Fibroblast of skin of abdomen (primary cell): ENCODE data around the gene CLASRP.
A peak's percentile ranks its signal among the peaks of the same experiment; 100 is the strongest.

Experiments
- DNase-seq: peaks from one replicate; pipeline ENCODE4 v3.0.0-alpha.2; 2013

Gene CLASRP

GRCh38 chr19:45023048-45023447 is 15.8 kb upstream of the CLASRP start:
- no peak for DNase-seq

GRCh38 chr19:45025264-45025663 is 13.6 kb upstream of the CLASRP start:
- DNase-seq: no peak

GRCh38 chr19:45027371-45027770 is 11.5 kb upstream of the CLASRP start:
- DNase-seq: no peak

- no peak for DNase-seq
These were observed 8.0 kb upstream of the CLASRP start for GRCh38 chr19:45030825-45031224.

GRCh38 chr19:45032421-45032820 is 6.4 kb upstream of the CLASRP start:
- no peak for DNase-seq

GRCh38 chr19:45035755-45036154 is 3.1 kb upstream of the CLASRP start:
- no peak for DNase-seq

- no peak for DNase-seq
These were observed 1.3 kb upstream of the CLASRP start for GRCh38 chr19:45037393-45038169.

- no peak for DNase-seq
These were observed 1.4 kb downstream of the CLASRP start for GRCh38 chr19:45040059-45040771.

GRCh38 chr19:45041125-45041524 is 2.3 kb downstream of the CLASRP start:
- no peak for DNase-seq

- no peak for DNase-seq
These were observed 7.0 kb downstream of the CLASRP start for GRCh38 chr19:45045671-45046353.

- DNase-seq: no peak
These were observed 7.5 kb downstream of the CLASRP start for GRCh38 chr19:45046355-45046754.

- no peak for DNase-seq
These were observed 8.4 kb downstream of the CLASRP start for GRCh38 chr19:45047188-45047797.

GRCh38 chr19:45049073-45049736 is 10.4 kb downstream of the CLASRP start:
- DNase-seq: no peak

- no peak for DNase-seq
These were observed 11.2 kb downstream of the CLASRP start for GRCh38 chr19:45050036-45050435.

GRCh38 chr19:45051929-45052579 is 13.2 kb downstream of the CLASRP start:
- no peak for DNase-seq

GRCh38 chr19:45056831-45057230 is 18.0 kb downstream of the CLASRP start:
- DNase-seq: no peak

GRCh38 chr19:45057444-45057843 is 18.6 kb downstream of the CLASRP start:
- no peak for DNase-seq

- no peak for DNase-seq
These were observed 19.8 kb downstream of the CLASRP start for GRCh38 chr19:45058622-45059159.

- DNase-seq: peak; percentile 56
These were observed 20.6 kb downstream of the CLASRP start for GRCh38 chr19:45059258-45059965.

GRCh38 chr19:45061965-45062364 is 23.1 kb downstream of the CLASRP start:
- no peak for DNase-seq
